GM21528 (cell line): ENCODE data around the gene SIGLEC12.
"Not testable (repeated sequence)": the region's sequence is repeated elsewhere in the genome, so short reads cannot be mapped to it uniquely, and the experiment has no call there.

ENCODE experiments used
- ATAC-seq: cut with Tn5 transposase; IDR thresholded peaks from one replicate; pipeline ENCODE4 v1.9.1; 2021; ENCODE audit warnings: mild to moderate bottlenecking, moderate library complexity; ENCODE audit not compliant: unreplicated experiment, low FRiP score

Gene SIGLEC12

DNA sequence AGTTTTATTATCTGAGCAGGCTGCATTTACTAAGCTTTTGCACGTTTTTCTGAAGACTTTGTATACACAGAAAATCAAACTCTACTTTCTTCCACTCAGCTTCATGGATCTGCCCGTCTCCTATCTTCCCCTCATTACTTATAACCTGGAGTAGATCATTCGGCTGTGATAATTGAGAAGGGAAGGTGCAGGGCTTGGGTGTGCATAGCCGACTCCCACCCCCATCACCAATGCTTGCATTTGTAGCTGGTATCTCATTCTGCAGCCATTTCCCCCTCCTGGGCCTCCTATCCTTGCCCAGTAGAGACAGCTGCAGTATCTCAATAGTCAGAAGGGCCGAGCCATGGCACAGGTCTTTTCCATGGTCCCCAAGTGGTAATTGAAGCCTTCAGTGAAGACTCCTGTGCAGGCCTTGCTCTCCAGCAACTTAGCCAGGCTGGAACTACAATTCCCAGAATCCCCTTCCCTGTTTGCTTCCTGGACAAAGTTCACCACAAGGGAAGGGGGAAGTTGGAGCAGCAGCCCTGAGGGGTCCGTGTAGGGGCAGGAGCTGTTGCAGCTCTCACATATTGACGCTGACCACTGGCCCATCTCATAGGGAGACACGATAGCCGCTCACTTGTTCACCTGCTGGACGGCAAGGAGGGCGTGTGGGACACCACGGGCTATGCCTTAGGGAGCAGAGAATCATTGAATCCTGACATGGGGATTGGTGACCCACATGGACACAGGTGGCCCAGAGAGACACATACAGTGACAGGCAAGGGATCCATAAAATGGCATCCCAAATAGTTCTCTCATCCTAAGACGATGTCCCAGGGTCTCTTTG is 41.2 kb downstream of the SIGLEC12 start:
- ATAC-seq, result no peak

DNA sequence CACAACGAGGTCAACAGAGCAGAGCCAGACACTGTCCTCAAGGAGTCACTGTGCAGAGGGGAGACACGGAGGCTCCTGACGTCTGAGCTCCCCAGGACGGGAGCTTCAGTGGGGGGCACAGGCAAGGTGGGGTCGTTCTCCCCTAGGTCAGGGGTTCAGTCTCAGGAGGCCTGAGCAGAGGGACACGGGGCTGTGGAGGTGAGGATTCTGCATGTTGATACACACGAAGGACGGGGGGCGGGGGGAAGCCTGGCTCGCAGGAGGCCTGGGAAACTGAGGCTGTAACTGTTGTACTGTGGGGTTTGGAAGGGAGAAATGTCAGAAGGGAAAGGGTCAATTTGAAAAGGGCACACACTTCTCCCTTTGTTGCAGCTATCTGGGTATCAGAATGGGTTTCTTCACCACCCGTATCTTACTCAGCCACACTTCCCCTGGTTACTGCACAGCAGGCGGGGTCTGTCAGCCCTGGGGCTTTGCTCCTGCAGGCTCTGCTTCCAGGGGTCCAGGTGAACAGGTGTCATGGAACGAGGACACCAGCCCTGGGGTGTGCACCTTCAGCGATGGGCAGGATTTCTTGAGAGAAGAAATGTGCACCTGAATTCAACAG is 42.6 kb downstream of the SIGLEC12 start:
- ATAC-seq, result no peak

DNA sequence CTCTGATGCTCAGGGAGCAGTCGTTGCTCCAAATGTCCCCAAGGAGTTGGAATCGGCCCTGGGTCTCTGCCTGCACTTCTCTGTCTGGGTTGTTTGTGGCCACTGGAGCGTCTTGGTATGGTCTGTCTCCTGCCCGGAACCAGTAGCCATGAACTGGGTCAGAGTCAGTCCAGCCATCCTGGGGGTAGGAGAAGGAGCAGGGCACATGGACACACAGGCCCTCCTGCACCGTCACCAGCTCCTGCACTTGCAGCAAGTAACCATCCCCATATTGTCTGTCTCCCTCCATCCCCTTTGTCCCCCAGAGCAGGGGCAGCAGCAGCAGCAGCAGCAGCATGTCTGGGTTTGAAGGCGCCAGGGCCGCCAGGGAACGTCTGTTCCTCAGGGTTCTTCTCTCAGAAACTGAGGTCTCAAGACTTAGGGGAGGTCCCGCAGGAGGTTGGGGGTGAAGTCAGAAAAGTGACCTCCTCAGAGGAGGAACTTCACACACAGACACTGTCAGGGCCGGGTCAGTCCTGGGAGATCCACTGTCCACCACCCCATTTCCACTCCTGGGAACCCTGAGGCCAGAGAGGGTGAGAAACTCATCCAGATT is 43.5 kb downstream of the SIGLEC12 start, which contains the start of gene SIGLEC8:
SIGLEC8 (minus strand) TSS at position 404 of the 595 bp plus-strand sequence; CDS start at position 337, 67 bp downstream.
- no peak for ATAC-seq

DNA sequence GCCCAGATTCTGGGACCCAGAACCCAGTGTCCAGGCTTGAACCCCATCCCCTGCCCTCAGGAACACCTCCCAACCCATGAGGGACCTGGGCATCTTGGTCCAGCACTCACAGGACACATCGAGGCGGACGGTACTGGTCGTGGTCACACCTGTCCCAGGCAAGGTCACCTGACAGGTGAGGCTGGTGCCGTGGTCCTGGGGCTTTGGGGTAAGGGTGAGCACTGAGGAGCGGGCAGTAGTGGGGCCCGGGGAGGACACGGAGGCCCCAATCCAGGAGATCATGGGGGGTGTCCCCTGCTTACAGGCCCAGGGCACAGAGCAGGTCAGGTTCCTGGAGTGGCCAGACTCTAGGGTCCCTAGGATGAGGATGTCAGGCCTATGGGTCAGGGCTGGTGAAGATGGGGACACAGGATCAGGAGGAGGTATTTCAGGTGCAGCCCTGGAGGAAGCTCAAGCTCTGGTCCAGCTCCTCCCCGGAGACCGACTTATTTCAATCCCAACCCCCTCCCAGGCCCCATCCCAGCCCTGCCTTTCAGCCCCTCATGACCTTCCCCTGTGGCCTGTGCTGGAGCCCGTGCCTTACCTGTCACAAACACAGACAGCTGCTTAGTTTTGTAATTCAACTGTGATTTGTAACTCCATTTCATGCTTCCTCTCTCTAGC is 44.1 kb downstream of the SIGLEC12 start:
- ATAC-seq, result no peak

DNA sequence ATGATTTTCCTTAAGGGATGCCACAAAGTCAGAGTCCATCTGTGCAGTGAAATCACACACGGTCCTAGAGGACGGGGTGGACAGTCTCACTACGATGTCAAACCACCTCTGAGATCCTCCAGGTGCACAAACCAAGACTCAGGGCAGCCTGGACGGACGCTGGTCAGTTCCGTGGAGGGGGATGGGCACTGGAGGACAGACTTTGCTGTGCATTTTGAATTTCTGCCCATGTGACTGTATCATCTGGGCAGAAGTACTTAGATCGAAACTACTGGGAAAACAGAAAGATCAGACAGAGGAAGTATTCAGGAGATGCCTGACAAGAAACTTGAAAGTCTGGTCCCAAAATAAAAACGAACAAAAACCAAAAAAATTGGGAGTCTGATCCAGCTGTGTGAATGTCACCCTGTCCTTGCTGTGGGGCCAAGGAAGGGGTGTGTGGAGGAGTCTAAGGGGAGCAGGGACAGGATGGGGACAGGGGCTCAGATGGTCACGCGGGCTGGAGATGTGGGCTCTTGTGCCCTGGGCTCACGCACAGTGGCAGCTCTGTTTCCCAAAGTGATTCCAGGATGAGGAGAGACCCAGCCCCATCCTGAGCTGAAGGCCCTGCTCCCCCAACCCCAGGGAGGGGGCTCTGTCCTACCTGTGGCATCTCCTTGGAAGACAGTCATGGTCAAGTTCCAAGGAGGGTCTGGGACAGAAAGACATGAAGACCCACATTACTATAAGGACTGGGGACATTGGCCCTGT is 44.9 kb downstream of the SIGLEC12 start:
- no peak for ATAC-seq

DNA sequence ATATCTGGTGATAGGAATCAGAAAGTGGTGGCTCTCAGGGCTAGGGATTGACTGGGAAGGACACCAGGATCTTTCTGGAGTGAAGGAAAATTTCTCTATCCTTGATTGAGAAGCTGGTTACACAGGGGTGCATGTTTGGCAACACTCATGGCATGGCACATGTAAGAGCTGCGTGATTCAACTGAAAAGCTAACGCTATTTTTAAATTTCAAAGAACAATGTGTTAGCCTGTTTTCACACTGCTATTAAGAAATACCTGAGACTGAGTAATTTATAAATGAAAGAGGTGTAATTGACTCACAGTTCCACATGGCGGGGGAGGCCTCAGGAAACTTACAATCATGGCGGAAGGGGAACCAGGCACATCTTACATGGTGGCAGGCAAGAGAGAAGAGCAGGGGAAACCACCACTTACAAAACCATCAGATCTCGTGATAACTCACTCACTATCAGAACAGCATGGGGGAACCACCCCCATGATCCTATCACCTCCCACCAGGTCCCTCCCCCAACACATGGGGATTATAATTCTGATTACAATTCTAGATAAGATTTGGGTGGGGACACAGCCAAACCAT is 50.8 kb downstream of the SIGLEC12 start:
- no peak for ATAC-seq

DNA sequence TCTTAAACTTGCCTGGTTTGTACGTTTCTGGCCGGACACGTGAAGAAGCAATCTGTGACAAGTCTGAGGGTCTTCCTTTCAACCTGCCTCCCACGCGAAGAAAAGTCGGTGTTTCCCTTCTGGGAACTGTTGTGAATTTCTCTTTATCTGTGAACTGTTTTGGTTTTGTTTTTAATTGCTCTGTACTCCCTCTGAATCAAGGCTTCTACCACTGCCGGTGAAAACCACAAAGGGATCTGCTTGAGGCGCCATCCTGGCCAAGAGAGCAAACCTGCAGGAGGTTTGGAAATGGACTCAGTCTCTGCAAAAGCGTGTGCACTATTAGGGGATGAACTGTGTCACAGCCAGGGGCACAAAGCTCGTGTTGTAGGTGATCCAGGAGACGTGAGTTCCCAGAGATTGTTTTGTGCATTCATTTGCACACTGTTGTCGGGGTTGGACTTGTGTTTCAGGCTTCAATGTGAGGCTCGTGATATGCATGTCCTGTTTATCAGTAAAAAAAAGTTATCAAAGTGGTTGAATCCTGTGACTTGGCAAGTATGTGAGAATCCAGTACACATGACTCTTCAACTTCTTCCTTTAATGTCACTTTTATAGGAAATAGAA is 53.1 kb downstream of the SIGLEC12 start:
- ATAC-seq, result no peak

DNA sequence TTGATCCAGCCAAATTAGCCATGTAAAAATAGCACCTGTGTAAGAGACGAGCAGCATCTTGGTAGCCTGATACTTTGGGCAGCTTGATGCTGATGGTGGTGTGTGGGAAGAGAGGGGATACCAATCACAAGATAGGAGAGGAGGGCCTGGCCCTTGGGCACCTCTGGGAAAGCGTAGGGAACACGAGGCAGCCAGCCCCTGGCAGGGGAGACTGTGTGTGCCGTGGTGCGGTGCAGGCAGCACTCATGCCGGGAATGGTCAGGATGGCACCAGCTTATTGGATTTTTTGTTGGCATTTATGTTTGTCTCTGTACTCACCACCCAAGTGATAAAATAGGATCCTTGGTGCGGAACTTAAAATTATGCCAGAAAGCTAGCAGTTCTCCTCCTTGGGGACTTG is 53.6 kb downstream of the SIGLEC12 start:
- ATAC-seq, result no peak

DNA sequence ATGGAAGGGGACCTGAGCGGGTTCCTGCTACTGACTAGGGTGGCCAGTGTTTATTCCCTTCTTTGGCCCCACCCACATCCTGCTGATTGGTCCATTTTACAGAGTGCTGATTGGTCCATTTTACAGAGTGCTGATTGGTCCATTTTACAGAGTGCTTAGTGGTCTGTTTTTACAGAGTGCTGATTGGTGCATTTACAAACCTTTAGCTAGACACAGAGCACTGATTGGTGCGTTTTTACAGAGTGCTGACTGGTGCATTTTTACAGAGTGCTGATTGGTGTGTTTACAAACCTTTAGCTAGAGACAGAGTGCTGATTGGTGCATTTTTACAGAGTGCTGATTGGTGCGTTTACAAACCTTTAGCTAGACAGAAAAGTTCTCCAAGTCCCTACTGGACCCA is 54.1 kb downstream of the SIGLEC12 start:
- ATAC-seq, result not testable (repeated sequence)

DNA sequence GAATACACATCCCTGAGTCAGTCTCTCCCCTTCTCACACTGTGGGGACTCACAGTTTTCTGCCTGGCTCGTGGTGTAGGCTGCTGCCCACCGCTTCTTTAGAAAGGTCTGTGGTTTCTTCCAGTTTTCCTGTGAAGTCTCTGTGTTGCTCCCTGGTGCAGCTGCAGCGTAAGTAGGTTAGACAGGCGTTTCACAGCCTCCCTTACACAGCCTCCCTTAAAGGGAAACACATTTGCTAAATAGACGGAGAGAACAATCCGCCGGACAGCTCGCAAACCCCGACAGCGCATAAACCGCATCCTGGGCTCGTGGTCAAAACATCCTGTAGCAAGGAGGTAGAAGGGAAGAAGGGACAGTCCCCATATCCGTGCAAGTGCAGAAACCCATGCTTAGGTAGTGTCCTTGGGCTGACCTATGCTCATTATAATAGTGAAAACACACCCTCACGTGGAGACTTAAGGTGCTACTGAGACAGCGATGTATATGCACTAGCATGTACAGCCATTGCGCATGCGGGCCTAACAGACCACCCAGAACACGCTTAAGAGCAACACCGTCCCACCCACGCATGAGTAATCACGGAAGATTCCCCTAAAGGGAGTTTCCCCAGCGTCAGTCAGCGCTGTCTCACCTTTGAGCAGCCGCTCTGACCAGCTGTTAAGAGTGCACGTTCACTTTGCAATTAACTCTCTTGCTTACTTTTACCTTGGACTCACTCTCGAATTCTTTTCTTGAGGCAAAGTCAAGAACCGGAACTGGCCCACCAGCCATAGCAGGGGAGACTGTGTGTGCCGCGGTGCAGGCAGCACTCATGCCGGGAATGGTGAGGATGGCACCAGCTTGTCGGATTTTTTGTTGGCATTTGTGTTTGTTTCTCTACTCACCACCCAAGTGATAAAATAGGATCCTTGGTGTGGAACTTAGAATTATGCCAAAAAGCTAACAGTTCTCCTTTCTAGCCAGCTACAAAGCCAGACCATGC is 59.9 kb downstream of the SIGLEC12 start:
- peak; percentile 89 for ATAC-seq
